Measurements from ENCODE around the gene PDCD5. TPM values are rescaled to one million over a fixed set of nuclear protein-coding genes. Genes with fewer than 3 reads are reported as not detected.
"Not testable (repeated sequence)": the region's sequence is repeated elsewhere in the genome, so short reads cannot be mapped to it uniquely, and the experiment has no call there.

The PDCD5 gene, protein sequence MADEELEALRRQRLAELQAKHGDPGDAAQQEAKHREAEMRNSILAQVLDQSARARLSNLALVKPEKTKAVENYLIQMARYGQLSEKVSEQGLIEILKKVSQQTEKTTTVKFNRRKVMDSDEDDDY
- polyA plus RNA-seq (ENCODE audit: insufficient read length): 125 TPM

DNA sequence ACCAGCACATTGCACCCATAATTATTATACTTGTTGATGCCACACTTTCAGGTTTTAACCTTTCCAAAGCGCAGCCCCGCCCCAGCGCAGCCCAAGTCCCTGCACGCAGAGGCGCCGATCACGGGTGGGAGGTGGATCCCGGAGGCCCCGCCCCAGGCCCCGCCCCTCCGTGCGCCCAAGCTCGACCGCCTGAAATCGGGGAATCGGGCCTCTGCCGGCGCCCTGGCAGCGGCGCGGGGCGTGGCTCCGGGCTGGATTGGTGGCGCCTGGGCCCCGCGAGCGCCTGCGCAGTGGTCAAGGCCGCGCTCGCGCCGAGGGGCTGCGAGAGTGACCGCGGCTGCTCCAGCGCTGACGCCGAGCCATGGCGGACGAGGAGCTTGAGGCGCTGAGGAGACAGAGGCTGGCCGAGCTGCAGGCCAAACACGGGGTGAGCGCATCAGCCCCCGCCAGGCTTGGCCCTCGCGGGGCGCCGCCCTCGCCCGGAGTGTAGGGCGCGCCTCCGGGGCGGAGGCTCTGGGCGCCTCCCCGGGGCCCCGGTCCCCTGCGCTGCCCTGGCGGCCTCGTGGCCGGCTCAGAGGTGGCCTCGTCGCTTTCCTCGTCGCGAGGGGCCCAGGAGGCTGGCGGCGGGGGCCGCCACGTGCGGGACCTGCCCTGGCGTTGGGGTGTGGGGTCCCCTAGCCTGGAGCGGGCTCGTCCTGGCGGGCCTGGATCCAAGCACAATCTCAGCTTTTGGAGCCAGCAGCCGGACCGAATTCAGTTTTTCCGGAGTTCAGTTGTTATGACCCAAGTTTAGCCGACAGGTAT, at the start of gene PDCD5:
Gene PDCD5 (plus strand): TSS at position 290 of the 804 bp plus-strand sequence. CDS start 72 bp downstream, at position 362.
- peak; percentile 97 for DNase-seq

DNA sequence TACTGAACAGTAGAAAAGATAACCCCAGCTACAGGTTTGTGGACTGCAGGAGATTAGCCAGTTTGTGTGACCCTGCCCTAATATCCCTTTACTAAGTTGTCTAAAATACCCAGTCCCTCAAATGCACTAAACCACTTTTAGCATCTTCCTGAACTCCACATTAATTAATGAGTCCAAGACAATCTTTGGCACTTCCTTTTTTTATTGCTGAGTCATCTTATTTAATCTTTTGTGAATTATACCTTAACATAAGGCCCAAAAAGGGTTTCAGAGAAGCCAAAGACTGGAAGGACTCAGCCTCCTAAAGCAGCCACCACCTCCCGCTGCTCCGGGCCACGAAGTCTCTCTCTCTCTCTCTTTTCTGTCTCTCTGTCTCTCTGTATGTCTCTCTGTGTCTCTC, 48.8 kb upstream of the PDCD5 start:
- DNase-seq: no peak

DNA sequence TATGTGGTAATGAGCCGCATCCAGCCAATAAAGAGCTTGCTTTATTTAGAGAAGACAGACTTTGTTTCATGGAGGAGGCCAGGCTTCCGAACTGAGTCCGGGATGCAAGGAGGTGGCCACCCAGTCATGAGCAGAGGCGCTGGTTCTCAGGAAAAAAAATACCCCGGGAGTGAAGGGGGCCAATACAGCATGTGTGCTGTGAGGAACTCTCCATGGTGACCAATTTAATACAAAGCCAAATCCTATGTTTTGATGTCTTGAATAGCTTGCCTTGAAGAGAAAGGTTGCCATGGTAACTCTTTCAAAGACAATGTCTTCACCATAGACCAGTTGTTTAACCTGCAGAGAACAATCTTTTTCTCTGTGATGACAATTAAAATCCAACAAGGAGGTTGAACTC, 43.4 kb upstream of the PDCD5 start:
- no peak for DNase-seq

DNA sequence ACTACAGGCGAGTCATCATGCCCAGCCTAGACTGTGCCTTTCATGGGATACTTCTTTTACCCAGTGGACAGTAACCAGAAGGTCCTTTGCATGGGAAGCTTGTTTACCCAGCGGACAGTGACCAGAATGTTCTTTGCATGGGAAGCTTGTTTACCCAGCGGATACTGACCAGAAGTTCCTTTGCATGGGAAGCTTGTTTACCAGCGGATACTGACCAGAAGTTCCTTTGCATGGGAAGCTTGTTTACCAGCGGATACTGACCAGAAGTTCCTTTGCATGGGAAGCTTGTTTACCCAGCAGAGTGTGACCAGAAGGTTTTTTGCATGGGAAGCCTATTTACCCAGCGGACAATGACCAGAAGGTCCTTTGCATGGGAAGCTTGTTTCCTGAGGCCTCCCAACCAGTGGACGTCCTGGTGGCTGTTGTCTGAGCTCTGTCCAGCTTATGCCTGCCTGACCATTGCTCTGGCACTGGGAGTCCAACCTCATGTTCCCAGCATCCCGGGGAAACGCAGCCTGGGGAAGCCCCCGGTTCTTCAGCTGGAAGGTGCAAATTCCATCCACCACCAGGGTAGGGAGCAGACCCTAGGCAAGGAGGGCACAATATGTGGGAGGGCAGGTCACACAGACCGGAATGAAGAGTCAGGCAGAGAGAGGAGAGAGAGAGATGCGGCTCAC, 41.6 kb upstream of the PDCD5 start:
- DNase-seq: no peak

DNA sequence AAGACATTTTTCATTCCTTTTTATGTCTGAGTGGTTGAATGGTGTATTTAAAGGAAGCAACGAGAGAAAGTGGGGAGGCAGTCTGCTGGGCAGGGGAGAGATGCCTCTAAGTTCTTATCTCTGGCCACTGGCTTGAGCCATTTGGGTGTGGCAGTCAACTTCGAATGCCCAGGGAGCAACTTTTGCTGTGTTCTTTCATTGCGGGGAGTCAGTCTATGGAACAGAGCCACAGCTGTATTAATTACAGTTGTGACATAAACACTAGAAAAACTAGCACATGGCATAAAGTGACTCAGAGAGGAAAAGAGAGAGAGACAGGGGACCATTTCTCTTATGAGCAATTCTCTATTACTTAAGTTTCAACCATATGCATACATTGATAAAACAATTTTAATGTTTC, 40.4 kb upstream of the PDCD5 start:
- DNase-seq: no peak

DNA sequence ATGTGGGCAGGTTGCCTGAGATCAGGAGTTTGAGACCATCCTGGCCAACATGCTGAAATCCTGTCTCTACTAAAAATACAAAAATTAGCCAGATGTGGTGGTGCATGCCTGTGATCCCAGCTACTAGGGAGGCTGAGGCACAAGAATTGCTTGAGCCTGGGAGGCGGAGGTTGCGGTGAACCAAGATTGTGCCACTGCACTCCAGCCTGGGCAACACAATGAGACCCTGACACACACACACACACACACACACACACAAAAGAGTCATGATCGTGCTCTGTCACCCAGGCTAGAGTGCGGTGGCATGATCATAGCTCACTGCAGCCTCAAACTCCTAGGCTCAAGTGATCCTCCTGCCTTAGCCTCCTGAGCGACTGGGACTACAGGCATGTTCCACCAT, 39.6 kb upstream of the PDCD5 start:
- DNase-seq: not testable (repeated sequence)

DNA sequence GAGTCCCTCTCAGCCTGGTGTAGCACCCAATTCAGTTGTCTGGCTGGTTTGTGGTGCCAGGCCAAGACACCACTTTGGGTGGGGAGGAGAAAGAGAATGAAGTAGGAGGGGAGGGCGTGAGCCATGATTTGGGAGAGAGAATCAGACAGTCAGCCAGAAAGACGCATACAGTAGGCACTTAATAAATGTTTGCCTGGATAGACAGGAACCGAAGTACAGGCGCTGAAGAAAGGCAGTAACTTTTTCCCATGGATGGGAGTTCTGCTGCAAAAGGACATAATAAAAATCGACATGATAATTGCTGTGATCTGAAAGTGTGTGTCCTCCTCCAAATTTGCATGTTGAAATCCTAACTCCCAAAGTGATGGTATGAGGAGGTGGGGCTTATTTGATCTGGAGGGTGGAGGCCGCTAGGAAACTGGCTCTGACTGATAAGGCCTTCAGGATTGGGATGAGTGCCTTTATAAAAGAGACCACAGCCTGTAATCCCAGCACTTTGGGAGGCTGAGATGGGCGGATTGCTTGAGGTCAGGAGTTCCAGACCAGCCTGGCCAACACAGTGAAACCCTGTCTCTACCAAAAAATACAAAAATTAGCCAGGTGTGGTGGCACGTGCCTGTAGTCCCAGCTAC, 38.4 kb upstream of the PDCD5 start:
- DNase-seq: no peak

DNA sequence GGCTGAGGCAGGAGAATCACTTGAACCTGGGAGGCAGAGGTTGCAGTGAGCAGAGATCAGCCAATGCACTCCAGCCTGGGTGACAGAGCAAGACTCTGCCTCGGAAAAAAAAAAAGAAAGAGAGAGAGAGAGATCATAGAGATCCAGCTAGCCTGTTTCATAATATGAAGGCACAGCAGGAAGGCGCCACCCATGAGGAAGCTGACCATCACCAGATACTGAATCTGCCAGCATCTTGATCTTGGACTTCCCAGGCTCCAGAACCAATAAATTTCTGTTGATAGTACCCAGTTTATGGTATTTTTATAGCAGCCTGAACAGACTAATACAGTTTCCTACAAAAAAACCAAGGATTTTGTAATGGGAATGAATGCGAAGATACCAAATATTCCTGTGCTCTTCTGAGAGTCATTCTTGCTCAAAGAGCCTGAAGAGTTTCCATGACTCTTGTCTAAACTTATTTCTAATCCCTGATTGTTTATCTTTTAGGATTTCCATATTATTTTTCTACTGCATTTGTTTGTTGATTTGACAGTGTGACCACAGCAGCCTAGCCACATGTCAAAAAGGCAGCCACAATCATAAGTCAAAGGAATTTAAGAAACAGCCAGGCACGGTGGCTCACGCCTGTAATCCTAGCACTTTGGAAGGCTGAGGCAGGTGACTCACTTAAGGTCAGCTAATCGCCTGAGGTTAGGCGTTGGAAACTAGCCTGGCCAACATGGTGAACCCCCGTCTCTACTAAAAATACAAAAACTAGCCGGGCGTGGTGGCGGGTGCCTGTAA, 37.7 kb upstream of the PDCD5 start:
- DNase-seq: no peak

DNA sequence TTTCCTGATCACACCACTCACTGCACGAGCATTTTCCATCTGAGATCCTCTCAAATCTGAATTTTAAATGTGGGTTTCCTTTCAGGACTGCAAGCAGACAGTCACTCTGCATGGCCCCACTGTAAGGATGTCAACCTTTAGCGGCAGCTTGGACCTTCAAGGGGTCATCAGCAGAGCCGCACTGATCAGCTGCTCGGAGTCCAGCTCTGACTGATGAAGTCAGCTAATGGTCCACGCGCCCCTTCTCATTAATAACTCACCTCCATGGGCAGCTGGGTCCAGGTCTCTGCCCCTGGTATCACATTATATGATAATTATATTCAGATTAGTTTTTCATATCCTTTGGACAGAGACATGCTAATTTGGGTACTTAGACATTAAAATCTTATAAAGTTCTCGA, 36.1 kb upstream of the PDCD5 start:
- no peak for DNase-seq

DNA sequence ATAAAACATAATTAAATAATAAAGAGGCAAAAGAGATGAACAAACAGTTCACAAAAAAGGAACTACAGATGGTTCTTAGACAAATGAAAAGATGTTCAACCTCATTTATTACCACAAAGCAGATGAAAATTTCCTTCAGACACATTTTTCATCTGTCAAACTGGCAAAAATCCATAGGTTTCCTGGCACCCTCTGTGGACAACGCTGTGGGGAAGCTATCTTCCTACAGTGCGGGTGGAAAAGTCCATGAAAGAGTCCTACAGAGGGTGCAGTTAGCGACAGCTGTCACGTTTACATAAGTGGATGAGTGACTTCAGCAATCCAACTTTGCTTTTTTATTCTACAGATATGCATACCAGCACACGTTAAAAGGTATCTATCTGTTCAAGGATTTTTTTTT, 30.3 kb upstream of the PDCD5 start:
- DNase-seq: no peak

DNA sequence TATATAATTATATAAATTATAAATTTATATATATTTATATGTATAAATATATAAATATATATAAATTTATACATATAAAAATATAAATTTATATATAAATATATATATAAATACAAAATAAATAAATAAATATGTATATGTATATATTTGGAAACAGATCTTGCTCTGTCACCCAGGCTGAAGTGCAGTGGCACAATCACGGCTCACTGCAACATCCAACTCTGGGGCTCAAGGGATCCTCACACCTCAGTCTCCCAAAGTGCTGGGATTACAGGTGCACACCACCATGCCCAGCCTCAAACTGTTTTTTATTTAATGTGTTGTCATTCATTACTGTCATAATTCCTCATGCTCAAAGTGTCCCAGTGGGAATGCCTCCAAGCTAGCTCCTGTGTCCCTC, 25.2 kb upstream of the PDCD5 start:
- no peak for DNase-seq

DNA sequence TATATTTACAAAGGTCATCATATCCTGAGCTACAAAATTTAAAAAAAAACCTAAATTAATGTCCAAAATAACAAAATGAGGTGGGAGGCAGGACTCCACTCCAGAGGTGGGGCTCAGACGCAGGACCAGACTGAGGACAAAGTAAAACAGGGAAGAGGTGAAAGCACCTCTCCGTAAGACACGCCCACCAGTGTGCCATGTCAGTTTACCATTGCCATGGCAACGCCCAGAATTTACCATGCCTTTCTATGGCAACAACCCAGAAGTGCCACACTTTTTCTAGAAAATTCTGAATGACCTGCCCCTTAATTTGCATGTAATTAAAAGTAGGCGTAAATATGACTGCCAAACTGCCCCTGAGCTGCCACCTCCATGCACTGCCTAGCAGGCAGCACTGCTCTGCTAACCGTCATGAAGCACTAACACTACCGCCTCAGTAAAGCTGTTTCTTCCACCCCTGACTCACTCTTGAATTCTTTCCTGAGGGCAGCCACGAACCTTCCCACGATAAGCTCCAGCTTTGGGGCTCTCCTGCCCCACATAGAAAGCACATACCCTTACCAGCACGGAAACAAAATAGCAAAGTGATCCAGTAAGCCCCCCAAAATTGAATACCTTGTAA, 22.3 kb upstream of the PDCD5 start:
- DNase-seq: no peak

DNA sequence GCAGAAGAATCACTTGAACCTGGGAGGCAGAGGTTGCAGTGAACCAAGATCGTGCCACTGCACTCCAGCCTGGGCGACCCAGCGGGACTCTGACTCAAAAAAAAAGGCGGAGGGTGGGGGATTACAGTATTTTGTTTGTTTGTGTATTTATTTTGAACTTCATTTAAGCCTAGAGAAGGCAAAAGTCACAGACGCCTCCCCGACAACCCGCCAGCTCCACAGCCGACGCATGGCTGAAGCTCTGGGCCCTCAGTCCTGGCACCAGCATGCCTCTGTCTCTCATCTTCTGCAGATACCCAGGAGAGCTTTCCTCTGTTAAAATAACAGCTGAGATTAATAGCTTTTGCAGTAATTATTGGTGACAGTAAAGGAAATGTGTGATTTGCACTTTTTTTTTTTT, 17.2 kb upstream of the PDCD5 start:
- no peak for DNase-seq

DNA sequence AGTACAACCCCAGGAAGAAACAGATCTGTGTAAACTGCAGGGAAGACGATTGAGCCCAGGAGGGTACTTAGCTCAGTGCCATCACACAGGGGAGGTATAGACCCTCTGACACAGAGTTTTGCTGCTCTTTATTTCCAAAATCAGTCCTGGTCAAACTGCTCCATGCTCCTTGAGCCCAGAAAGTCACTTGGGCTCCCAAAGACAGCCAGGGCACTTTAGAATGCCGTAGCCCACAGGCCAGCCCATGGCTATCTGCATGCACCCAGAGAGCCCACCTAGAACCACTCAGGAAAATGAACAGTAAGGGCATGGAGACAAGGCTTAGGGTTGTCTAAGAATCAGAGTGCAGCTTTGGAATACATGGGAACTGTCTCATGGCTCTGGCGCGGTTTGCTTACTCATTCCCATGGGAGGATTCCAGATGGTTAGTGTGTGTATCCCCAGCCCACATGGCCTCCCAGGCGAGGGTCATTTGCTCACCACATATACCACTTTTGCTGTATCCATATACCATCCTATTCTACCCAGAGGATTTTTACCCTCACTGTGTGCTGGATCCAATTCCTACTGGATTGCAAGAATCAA, 14.7 kb upstream of the PDCD5 start:
- DNase-seq: no peak

DNA sequence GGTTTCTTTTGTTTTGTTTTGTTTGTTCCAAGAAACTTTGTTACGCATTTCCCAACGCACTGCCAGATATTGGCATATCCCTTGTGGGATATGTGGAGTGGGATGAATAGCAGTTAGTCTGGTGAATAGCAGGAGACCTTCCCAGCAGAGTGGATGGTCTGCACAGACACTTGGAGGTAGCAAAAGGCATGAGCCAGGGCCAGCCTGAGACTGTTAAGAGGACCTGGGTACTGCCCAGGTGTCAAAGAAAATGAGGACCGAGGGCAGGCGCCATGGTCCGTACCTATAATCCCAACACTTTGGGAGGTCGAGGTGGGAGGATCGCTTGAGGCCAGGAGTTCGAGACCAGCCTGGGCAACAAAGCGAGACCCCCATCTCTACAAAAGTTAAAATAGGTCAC, 13.5 kb upstream of the PDCD5 start:
- DNase-seq: no peak

DNA sequence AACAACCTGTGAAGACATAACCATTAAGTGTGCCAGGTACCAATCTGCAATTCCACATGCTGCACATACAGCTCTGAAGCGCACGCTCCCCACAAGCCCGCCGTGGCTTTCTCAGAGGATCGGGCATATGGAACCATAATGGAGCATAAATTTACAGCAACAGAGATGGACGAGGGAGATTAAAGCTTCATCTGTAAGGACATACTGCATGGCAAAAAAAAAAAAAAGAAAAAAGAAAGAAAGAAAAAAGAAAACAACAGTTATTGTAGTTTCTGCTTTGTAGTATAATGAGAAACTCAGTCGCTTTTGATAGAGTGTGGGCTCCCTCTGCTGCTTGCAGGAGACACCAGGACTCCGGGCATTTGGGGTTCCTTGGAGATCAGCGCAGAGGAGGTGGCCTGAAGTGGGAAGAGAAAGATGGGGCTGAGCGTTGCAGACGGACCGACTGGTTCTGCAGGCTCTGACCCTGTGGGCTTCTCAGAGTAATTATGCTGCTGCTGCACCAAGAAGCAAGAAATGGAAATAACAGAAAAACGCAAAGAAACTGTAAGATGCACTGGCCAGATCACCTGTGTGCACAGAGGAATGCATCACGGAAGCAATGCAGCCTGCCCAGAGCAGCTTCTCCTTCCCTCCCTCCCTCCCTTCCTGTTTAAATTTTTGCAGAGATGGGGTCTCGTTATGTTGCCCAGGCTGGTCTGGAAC, 10.8 kb upstream of the PDCD5 start:
- peak; percentile 34 for DNase-seq

DNA sequence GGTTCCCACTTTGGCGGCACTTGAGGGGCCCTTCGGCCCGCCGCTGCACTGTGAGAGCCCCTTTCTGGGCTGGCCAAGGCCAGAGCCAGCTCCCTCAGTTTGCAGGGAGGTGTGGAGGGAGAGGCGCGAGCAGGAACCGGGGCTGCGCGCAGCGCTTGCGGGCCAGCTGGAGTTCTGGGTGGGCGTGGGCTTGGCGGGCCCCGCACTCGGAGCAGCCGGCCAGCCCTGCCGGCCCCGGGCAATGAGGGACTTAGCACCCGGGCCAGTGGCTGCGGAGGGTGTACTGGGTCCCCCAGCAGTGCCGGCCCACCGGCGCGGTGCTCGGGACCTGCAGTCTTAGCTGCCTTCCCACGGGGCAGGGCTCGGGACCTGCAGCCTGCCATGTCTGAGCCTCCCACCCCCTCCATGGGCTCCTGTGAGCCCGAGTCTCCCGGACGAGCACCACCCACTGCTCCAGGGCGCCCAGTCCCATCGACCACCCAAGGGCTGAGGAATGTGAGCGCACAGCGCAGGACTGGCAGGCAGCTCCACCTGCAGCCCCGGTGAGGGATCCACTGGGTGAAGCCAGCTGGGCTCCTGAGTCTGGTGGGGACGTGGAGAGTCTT, 9.4 kb upstream of the PDCD5 start:
- DNase-seq: not testable (repeated sequence)

DNA sequence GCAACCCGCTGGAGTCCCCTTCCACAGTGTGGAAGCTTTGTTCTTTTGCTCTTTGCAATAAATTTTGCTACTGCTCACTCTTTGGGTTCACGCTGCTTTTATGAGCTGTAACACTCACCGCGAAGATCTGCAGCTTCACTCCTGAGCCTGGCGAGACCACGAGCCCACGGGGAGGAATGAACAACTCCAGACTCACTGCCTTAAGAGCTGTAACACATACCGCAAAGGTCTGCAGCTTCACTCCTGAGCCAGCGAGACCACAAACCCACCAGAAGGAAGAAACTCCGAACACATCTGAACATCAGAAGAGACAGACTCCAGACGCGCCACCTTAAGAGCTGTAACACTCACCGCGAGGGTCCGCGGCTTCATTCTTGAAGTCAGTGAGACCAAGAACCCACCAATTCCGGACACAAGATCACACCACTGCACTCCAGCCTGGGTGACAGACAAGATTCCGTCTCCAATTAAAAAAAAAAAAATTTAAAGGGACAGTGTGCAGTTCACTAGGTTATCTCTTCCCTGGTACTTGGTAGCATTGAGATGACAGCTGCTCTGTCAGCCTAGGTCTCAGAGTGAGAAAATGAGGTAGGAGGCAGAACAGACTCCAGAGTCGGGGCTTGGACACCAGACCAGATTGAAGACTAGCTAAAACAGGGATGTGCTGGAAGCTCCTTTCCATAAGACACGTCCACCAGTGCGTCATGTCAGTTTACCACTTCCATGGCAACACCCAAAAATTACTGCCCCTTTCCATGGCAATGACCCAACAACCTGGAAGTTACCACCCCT, 8.1 kb upstream of the PDCD5 start:
- not testable (repeated sequence) for DNase-seq

DNA sequence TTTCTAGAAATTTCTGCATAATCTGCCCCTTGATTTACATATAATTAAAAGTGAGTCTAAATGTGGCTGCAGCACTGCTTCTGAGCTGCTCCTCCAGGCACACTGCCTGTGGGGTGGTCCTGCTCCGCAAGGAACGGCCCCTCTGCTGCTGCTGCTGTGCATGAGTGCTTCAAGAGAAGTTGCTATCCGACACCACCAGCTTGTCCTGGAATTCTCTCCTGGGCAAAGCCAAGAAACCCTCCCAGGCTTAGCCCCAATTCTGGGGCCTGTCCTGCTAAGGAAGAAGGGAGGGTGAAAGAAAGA, 7.5 kb upstream of the PDCD5 start:
- no peak for DNase-seq

DNA sequence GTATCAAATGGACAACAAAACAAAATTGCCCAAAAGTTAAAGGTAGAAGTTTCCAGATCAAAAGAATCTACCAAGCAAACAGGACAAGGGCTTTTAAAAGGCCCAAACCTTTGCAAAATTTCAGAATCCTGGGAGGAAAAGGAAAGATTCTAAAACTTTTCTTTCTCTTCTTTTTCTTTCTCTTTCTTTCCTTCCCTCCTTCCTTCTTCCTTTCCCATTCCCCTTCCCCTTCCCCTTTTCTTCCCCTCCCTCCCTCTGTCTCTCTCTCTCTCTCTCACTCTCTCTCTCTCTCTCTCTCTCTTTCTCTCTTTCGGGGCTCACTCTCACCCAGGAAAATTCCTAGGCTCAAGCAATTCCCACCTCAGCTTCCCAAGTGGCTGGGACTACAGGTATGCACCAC, 4.2 kb upstream of the PDCD5 start:
- DNase-seq: no peak
